IMR-90 (cell line): ENCODE results near the gene CFAP69. TPM values are rescaled to one million over a fixed set of nuclear protein-coding genes. Genes with fewer than 3 reads are reported as not detected.

Experiments
- ATAC-seq: fragments of 200-7000 bp; cut with Tn5 transposase; 2 replicates; pipeline ENCODE4 v1.9.1; 2020; ENCODE audit warnings: low read depth, mild to moderate bottlenecking, moderate library complexity
- BruUV-seq: library from RNA; stranded (reverse); fragments of 400-500 nt; replicated peaks from 2 replicates; lab custom pipeline; 2021; lab: Mats Ljungman, UMichigan
- CTCF ChIA-PET: fragments of 300-600 bp; formaldehyde crosslinking; extraction: SDS; loops from one replicate; lab custom pipeline; 2021; ENCODE audit warnings: antibody characterized with exemption; lab: Yijun Ruan, JAX
- POLR2A ChIA-PET: fragments of 300-600 bp; sonication (Branson Sonifier 250); formaldehyde crosslinking; loops from one replicate; lab custom pipeline; 2022; ENCODE audit warnings: antibody characterized with exemption; ENCODE audit not compliant: unreplicated experiment; lab: Charles Lee
- DNase-seq: peaks from one replicate; pipeline ENCODE4 v3.0.0; 2013
- H2AFZ ChIP-seq: replicated peaks from 2 replicates; pipeline ENCODE3; 2013; ENCODE audit warnings: low read length, mild to moderate bottlenecking; ENCODE audit not compliant: poor library complexity
- H2AK5ac ChIP-seq: 2 replicates; pipeline ENCODE4 v1.6.1; 2013; ENCODE audit warnings: low read depth, low read length, inconsistent platforms
- H2AK9ac ChIP-seq: replicated peaks from 2 replicates; pipeline ENCODE3; 2013; ENCODE audit warnings: mild to moderate bottlenecking, low read depth, low read length, moderate library complexity; ENCODE audit not compliant: poor library complexity
- H2BK120ac ChIP-seq: 2 replicates; pipeline ENCODE4 v1.6.1; 2013; ENCODE audit warnings: low read depth, low read length, inconsistent platforms
- H2BK15ac ChIP-seq: 3 replicates; pipeline ENCODE4 v1.6.1; 2013; ENCODE audit warnings: low read depth, low read length, inconsistent platforms
- H2BK20ac ChIP-seq: 2 replicates; pipeline ENCODE4 v1.6.1; 2013; ENCODE audit warnings: low read depth, mild to moderate bottlenecking, inconsistent platforms, low read length, moderate library complexity
- H2BK5ac ChIP-seq: 2 replicates; pipeline ENCODE4 v1.6.1; 2013; ENCODE audit warnings: mild to moderate bottlenecking, low read depth, low read length, inconsistent platforms; ENCODE audit not compliant: poor library complexity, severe bottlenecking
- H3K14ac ChIP-seq: replicated peaks from 2 replicates; pipeline ENCODE4 v1.6.1; 2013; ENCODE audit warnings: low read depth, low read length, inconsistent platforms
- H3K18ac ChIP-seq: 2 replicates; pipeline ENCODE4 v1.6.1; 2013; ENCODE audit warnings: low read depth, low read length, control low read depth
- H3K23ac ChIP-seq: 2 replicates; pipeline ENCODE4 v1.6.1; 2013; ENCODE audit warnings: low read depth, low read length, inconsistent platforms
- H3K27ac ChIP-seq: 2 replicates; pipeline ENCODE4 v1.5.1; 2013; ENCODE audit warnings: mild to moderate bottlenecking, control low read depth, low read length; ENCODE audit not compliant: insufficient read depth
- H3K27me3 ChIP-seq: 2 replicates; pipeline ENCODE4 v1.6.1; 2013; ENCODE audit warnings: low read length; ENCODE audit not compliant: control insufficient read depth, insufficient read depth
- H3K36me3 ChIP-seq: 2 replicates; pipeline ENCODE4 v1.6.1; 2013; ENCODE audit warnings: low read length, mixed read lengths; ENCODE audit not compliant: control insufficient read depth, insufficient read depth
- H3K4ac ChIP-seq: 2 replicates; pipeline ENCODE4 v1.6.1; 2013; ENCODE audit warnings: low read depth, low read length, inconsistent platforms
- H3K4me1 ChIP-seq: 2 replicates; pipeline ENCODE4 v1.6.1; 2013; ENCODE audit warnings: low read length, mixed read lengths; ENCODE audit not compliant: control insufficient read depth, insufficient read depth
- H3K4me2 ChIP-seq: 2 replicates; pipeline ENCODE4 v1.6.1; 2013; ENCODE audit warnings: low read depth, mild to moderate bottlenecking, control low read depth, low read length, moderate library complexity
- H3K4me3 ChIP-seq: 2 replicates; pipeline ENCODE4 v1.5.1; 2013; ENCODE audit warnings: low read depth, mild to moderate bottlenecking, control low read depth, low read length, moderate library complexity; ENCODE audit not compliant: insufficient read depth
- H3K56ac ChIP-seq: 2 replicates; pipeline ENCODE4 v1.6.1; 2013; ENCODE audit warnings: low read length, inconsistent platforms; ENCODE audit not compliant: insufficient read depth; ENCODE audit errors: extremely low read depth
- H3K79me1 ChIP-seq, 2 experiments: 2 replicates each; pipeline ENCODE4 v1.6.1; 2013; ENCODE audit warnings: low read length in 2 of 2, inconsistent platforms in 1 of 2, low read depth in 1 of 2
- H3K9ac ChIP-seq: 2 replicates; pipeline ENCODE4 v1.6.1; 2013; ENCODE audit warnings: low read depth, low read length, control low read depth
- H3K9me1 ChIP-seq: 2 replicates; pipeline ENCODE4 v1.6.1; 2013; ENCODE audit warnings: low read length, inconsistent platforms; ENCODE audit not compliant: insufficient read depth
- H3K9me3 ChIP-seq: 2 replicates; pipeline ENCODE4 v1.6.1; 2013; ENCODE audit warnings: low read length; ENCODE audit not compliant: control insufficient read depth, insufficient read depth
- H4K20me1 ChIP-seq: 2 replicates; pipeline ENCODE4 v1.6.1; 2013; ENCODE audit warnings: low read length, inconsistent platforms; ENCODE audit not compliant: insufficient read depth
- H4K5ac ChIP-seq: 2 replicates; pipeline ENCODE4 v1.6.1; 2013; ENCODE audit warnings: mild to moderate bottlenecking, low read depth, low read length, control low read depth
- H4K8ac ChIP-seq, 2 experiments: 2 replicates each; pipeline ENCODE4 v1.6.1; 2013; ENCODE audit warnings: low read depth in 2 of 2, low read length in 2 of 2, control low read depth in 1 of 2, inconsistent platforms in 1 of 2
- H4K91ac ChIP-seq: 2 replicates; pipeline ENCODE4 v1.6.1; 2013; ENCODE audit warnings: low read depth, low read length, inconsistent platforms; ENCODE audit not compliant: insufficient read depth
- RAD21 ChIP-seq: IDR thresholded peaks from 2 replicates; pipeline ENCODE4 v1.6.1; 2012; ENCODE audit warnings: low read length, improper control_type of control experiment
- RCOR1 ChIP-seq: IDR thresholded peaks from 2 replicates; pipeline ENCODE4 v1.6.1; 2012; ENCODE audit warnings: mild to moderate bottlenecking, low read length, improper control_type of control experiment; ENCODE audit not compliant: insufficient replicate concordance
- whole genome bisulfite sequencing, 2 experiments: methylation state at CpG; one replicate each; pipeline versions ENCODE4 v1.1.5 to v1.1.7; 2013; ENCODE audit warnings: missing lambda C conversion rate in 2 of 2; ENCODE audit not compliant: insufficient read length in 1 of 2; ENCODE audit errors: extremely low coverage in 2 of 2; 5-methylcytosine and 5-hydroxymethylcytosine counted together
- dilution Hi-C: fragments of 300-500 bp; cut with HindIII; formaldehyde crosslinking; loops from one replicate; pipeline ENCODE4 v1.14.3; 2018; ENCODE audit warnings: low sequenced_read_pairs; ENCODE audit not compliant: unreplicated experiment
- in situ Hi-C: fragments of 300-500 bp; cut with MboI; formaldehyde crosslinking; loops from 3 replicates; pipeline ENCODE4 v1.14.3; 2019; ENCODE audit warnings: low sequenced_read_pairs, inconsistent platforms, mixed read lengths
- intact Hi-C: fragments of 100-400 bp; cut with micrococcal nuclease; formaldehyde crosslinking; loops from 2 replicates; pipeline ENCODE4 v1.10.0; 2022
- polyA plus RNA-seq, 3 experiments: library from polyadenylated mRNA; depleted of rRNA; stranded (reverse); fragments of >200 nt; gene quantifications; 2 replicates each; pipeline ENCODE4 v1.2.3, GENCODE V29; 2012; ENCODE audit warnings: low replicate concordance in 1 of 3
- total RNA-seq: library from RNA; depleted of rRNA; stranded (reverse); fragments of >200 nt; gene quantifications from 2 replicates; pipeline ENCODE4 v1.2.3, GENCODE V29; 2012

The CFAP69 gene
- total and polyA plus RNA-seq, 2 of the 4 experiments (the other 2 are of a cell fraction): 0.72 to 0.86 TPM

DNA sequence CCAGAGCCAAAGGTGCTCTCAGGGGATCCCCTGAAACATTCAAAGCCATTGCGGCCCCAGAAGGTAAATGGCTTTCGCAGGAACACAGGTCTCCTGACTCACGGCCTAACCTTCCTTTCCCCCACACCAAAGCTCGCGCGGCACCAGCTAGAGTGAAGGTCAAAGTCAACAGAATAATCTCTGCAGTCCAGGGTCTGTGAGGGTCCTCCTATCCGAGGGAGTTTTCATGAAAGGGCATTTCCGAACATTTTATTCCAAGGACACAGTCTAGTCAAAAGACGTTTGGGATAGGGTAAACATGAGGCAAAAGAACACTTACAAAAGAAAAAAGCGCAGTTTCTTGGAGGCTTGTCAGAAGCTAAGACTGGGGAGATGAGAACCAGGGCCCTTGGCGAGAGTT, 34.0 kb upstream of the CFAP69 start:
- no peak for TF ChIP-seq RAD21
- no peak for TF ChIP-seq RCOR1

More for the DNA sequence above, 34.0 kb upstream of the CFAP69 start:
- BruUV-seq: no TSS peak
- Histone ChIP-seq H4K20me1 (no peaks in the 10 kb centered on the region), H3K56ac (0 out of 2 replicates have a peak overlapping the region, but pooled peaks have one; percentile 35), H3K4me2 (peak overlapping the region; percentile 88), H4K91ac (no peak overlapping the region), H3K4ac (no peak overlapping the region), H3K9ac (peak overlapping the region; percentile 58), H3K79me1 (no peaks in the 10 kb centered on the region), H3K27me3 (no peaks in the 10 kb centered on the region), H3K4me3 (peak overlapping the region; percentile 56), H3K27ac (peak overlapping the region; percentile 48), H2AFZ (peak overlapping the region; percentile 87), H4K8ac (peak overlapping the region; percentile 24 to 31; a peak in 2 of 4 replicates), H2BK120ac (no peak overlapping the region), H2BK5ac (no peak overlapping the region), H4K5ac (0 out of 2 replicates have a peak overlapping the region, but pooled peaks have one; percentile 22), H3K4me1 (no peaks in the 10 kb centered on the region), H3K9me1 (no peaks in the 10 kb centered on the region), H3K9me3 (no peaks in the 10 kb centered on the region), H2BK15ac (no peak overlapping the region), H3K18ac (no peak overlapping the region), H2BK20ac (no peak overlapping the region), H2AK9ac (no peak overlapping the region), H3K23ac (no peak overlapping the region), H3K14ac (no peak overlapping the region; the same call in 1 of the 2 replicates), H2AK5ac (no peak overlapping the region), H3K36me3 (no peaks in the 10 kb centered on the region)
- dilution Hi-C loops: no loop called here
- ATAC-seq (no peak; the same call in 1 of the 2 replicates), DNase-seq (no peak)
- ChIA-PET POLR2A (no interaction called here), CTCF (interaction anchor here (0.6 to 1.4 kb wide), 15 partner anchors 9 to 579 kb away, joined by 3 to 6 read pairs (median 3); no protein-coding TSS in a partner anchor)
- in situ Hi-C loops: no loop called here
- intact Hi-C loops: loop anchor here (2.0 kb wide), 1 partner anchor 56 kb away; the partner anchor contains the start of gene STEAP1
- WGBS, 2 experiments: no CpG with 5 or more reads among the region's 11 CpGs
